ENCODE measurements around the gene RNF14. TPM values are rescaled to one million over a fixed set of nuclear protein-coding genes. Genes with fewer than 3 reads are reported as not detected.

The RNF14 gene
- total RNA-seq, 1 donor from 2014 or later, result 37.8 TPM

DNA sequence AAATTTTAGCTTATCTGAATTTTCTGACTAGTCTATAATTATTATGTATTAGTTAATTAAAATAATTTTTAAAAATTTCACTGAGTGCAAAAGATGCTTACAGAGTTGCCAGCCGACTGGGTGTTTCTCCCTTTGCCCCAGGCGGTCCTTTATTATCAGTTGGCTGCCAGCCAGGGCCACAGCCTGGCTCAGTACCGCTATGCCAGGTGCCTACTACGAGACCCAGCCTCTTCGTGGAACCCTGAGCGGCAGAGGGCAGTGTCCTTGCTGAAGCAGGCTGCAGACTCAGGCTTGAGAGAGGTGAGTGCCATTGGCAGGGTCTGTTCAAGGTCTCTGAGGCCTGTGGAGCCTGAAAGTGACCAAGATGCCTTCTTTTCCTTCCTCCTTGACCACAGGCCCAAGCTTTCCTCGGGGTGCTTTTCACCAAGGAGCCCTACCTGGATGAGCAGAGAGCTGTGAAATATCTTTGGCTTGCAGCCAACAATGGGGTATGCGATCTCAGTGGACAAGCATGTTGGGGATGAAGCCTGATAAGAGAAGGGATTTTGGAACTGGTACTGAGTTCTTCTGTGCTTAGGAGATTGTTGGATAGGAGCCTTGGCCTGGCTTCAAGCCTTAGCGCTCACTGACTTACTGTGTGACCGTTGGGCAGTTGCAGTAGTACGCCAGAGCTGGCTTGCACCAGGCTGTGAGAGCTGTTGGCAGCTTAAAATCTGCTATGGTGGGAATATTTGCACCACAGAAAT lies 34.6 kb upstream of the RNF14 start:
- DNase-seq (ENCODE audit: extremely low spot score in 2 of 2), result no peak
- H3K4me1 ChIP-seq, result peaks cover 5% of the 10 kb centered on the region
- no peak overlapping the region for H3K27ac ChIP-seq
- peaks cover 0 to 81% of the 10 kb centered on the region in 2 donors for H3K36me3 ChIP-seq
- intact Hi-C loops (cut with DNase I), result no loop called here
- H3K9me3 ChIP-seq, result no peaks in the 10 kb centered on the region
- no peaks in the 10 kb centered on the region for H3K27me3 ChIP-seq
- no peak overlapping the region for H3K4me3 ChIP-seq
- TF ChIP-seq POLR2AphosphoS5 (IDR thresholded peaks at IDR 0.05; ENCODE audit: insufficient read depth in 1 of 2, low read depth in 1 of 2) (no peak), POLR2A (IDR thresholded peaks at IDR 0.05) (no peak)
- TF ChIP-seq, protein P1, sequence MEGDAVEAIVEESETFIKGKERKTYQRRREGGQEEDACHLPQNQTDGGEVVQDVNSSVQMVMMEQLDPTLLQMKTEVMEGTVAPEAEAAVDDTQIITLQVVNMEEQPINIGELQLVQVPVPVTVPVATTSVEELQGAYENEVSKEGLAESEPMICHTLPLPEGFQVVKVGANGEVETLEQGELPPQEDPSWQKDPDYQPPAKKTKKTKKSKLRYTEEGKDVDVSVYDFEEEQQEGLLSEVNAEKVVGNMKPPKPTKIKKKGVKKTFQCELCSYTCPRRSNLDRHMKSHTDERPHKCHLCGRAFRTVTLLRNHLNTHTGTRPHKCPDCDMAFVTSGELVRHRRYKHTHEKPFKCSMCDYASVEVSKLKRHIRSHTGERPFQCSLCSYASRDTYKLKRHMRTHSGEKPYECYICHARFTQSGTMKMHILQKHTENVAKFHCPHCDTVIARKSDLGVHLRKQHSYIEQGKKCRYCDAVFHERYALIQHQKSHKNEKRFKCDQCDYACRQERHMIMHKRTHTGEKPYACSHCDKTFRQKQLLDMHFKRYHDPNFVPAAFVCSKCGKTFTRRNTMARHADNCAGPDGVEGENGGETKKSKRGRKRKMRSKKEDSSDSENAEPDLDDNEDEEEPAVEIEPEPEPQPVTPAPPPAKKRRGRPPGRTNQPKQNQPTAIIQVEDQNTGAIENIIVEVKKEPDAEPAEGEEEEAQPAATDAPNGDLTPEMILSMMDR (IDR thresholded peaks at IDR 0.05), result no peak

DNA sequence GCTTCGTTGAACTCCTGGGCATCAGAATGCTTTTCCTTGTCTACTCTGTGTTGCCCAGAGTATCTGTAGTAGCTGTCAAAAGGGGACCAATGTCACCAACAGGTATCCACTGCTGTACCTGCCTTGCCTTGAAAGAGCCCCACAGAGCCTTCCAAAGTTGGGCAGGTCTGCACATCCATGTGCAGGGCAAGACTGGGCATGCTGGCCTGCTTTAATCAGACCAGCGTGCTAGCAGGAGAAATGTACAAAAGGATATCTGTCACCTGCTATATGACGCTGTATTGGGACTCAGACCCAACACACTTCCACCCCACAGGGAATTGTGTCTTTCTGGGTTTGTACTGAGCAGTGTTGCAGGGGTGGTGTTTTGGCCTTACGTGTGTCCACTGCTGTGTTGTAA lies 33.4 kb upstream of the RNF14 start:
- no peak for TF ChIP-seq POLR2A (IDR thresholded peaks at IDR 0.05)
- TF ChIP-seq, protein P1 (IDR thresholded peaks at IDR 0.05), result no peak
- no peak for TF ChIP-seq POLR2AphosphoS5 (IDR thresholded peaks at IDR 0.05; ENCODE audit: insufficient read depth in 1 of 2, low read depth in 1 of 2)
- no peaks in the 10 kb centered on the region for H3K9me3 ChIP-seq
- H3K27ac ChIP-seq, result no peak overlapping the region
- H3K4me1 ChIP-seq, result peaks cover 5% of the 10 kb centered on the region
- H3K4me3 ChIP-seq, result no peak overlapping the region
- H3K27me3 ChIP-seq, result no peaks in the 10 kb centered on the region
- intact Hi-C loops (cut with DNase I), result no loop called here
- no peak for DNase-seq (ENCODE audit: extremely low spot score in 2 of 2)
- H3K36me3 ChIP-seq, result peaks cover 0 to 68% of the 10 kb centered on the region in 2 donors

DNA sequence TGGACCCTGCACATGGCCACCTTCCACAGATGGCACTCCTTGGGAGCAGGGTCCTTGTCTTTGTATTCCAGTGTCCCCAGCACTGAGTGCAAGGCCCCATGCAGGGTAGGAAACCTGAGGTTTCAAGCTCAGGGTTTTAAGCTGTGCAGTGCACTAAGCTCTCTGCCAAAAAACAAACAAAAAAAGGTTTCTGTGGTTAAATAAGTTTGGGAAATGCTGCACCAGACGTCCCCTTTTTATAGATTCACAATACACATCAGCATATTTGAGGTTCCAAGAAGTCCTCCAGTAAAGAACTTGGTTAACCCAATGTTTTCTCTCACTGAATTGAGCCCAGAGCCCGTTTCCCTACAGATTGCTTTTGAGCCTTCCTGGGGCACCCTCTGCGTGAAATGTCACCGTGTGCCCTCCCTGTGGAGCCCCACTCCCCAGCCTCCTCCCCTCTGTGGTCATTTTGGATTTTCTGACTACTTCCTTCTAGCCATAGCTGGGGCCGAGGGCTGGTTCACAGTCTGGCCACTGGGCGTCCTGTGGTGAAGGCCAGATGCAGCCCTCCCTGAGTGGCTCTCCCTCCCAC lies 28.1 kb upstream of the RNF14 start:
- Histone ChIP-seq H3K9me3 (no peaks in the 10 kb centered on the region), H3K4me1 (peaks cover 28% of the 10 kb centered on the region), H3K27ac (peak overlapping the region; percentile 14), H3K36me3 (peaks cover 0 to 30% of the 10 kb centered on the region in 2 donors), H3K4me3 (no peak overlapping the region), H3K27me3 (no peaks in the 10 kb centered on the region)
- DNase-seq (ENCODE audit: extremely low spot score in 2 of 2), result no peak
- intact Hi-C loops (cut with DNase I), result no loop called here
- TF ChIP-seq POLR2AphosphoS5 (IDR thresholded peaks at IDR 0.05; ENCODE audit: insufficient read depth in 1 of 2, low read depth in 1 of 2), result no peak
- TF ChIP-seq, protein P1 (IDR thresholded peaks at IDR 0.05), result no peak
- TF ChIP-seq POLR2A (IDR thresholded peaks at IDR 0.05), result no peak

DNA sequence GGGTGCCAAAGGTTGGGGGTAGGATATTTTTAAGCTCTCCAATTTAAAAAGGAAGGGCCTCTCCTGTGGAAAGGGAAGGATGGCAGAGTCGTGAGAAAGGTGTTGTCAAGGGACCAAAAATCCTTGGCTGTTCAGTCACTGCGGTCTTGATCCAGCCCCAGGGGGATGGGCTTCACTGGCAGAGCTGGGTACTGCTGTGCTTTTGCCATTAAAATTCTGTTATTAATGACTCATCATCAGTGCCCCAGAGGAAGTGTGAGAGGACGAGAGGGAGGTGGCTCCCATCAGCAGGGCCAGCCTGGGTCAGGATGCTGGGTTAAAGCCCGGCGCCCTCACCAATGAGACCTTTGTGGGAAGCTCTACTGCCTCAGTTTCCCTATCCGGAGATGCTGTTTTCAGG lies 27.6 kb upstream of the RNF14 start:
- peaks cover 33% of the 10 kb centered on the region for H3K4me1 ChIP-seq
- H3K9me3 ChIP-seq, result no peaks in the 10 kb centered on the region

More for the DNA sequence above, 27.6 kb upstream of the RNF14 start:
- no peak for DNase-seq (ENCODE audit: extremely low spot score in 2 of 2)
- Histone ChIP-seq H3K4me3 (no peak overlapping the region), H3K36me3 (peaks cover 0 to 25% of the 10 kb centered on the region in 2 donors), H3K27me3 (no peaks in the 10 kb centered on the region), H3K27ac (peak overlapping the region; percentile 14)
- intact Hi-C loops (cut with DNase I), result no loop called here
- TF ChIP-seq POLR2AphosphoS5 (IDR thresholded peaks at IDR 0.05; ENCODE audit: insufficient read depth in 1 of 2, low read depth in 1 of 2) (no peak), POLR2A (IDR thresholded peaks at IDR 0.05) (no peak)
- TF ChIP-seq, protein P1 (IDR thresholded peaks at IDR 0.05), result no peak
